ENCODE measurements around the gene ZFAND3. TPM values are rescaled to one million over a fixed set of nuclear protein-coding genes. Genes with fewer than 3 reads are reported as not detected.

Gene ZFAND3
- polyA plus RNA-seq, 2 of the 4 experiments (the other 2 are of a cell fraction): 12.0 to 50.0 TPM

DNA sequence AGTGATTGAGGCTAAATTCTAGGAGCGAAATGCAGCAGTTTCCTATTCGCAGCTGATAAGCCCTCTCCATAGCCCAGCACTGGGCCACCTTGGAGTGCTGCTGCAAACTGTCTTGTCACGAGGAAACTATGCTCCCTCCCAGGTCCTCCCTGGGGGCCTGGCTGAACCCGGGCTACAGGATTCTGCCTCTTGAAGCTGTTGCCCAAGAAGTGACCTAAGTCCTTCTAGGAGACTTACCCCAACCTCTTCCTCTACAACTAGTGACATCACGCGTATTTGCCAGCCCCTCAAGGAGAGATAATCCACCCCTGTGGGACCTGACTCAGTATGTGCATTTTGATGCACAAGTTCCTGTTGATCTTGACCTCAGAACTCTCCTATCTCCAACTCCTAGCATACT, 26.5 kb upstream of the ZFAND3 start (continued):
- TF ChIP-seq, protein P1, sequence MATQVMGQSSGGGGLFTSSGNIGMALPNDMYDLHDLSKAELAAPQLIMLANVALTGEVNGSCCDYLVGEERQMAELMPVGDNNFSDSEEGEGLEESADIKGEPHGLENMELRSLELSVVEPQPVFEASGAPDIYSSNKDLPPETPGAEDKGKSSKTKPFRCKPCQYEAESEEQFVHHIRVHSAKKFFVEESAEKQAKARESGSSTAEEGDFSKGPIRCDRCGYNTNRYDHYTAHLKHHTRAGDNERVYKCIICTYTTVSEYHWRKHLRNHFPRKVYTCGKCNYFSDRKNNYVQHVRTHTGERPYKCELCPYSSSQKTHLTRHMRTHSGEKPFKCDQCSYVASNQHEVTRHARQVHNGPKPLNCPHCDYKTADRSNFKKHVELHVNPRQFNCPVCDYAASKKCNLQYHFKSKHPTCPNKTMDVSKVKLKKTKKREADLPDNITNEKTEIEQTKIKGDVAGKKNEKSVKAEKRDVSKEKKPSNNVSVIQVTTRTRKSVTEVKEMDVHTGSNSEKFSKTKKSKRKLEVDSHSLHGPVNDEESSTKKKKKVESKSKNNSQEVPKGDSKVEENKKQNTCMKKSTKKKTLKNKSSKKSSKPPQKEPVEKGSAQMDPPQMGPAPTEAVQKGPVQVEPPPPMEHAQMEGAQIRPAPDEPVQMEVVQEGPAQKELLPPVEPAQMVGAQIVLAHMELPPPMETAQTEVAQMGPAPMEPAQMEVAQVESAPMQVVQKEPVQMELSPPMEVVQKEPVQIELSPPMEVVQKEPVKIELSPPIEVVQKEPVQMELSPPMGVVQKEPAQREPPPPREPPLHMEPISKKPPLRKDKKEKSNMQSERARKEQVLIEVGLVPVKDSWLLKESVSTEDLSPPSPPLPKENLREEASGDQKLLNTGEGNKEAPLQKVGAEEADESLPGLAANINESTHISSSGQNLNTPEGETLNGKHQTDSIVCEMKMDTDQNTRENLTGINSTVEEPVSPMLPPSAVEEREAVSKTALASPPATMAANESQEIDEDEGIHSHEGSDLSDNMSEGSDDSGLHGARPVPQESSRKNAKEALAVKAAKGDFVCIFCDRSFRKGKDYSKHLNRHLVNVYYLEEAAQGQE (IDR thresholded peaks at IDR 0.05): no peak
- TF ChIP-seq HOXB13 (CRISPR knock-in tag; IDR thresholded peaks at IDR 0.05; ENCODE audit: low read depth): no peak
- TF ChIP-seq, protein P2, sequence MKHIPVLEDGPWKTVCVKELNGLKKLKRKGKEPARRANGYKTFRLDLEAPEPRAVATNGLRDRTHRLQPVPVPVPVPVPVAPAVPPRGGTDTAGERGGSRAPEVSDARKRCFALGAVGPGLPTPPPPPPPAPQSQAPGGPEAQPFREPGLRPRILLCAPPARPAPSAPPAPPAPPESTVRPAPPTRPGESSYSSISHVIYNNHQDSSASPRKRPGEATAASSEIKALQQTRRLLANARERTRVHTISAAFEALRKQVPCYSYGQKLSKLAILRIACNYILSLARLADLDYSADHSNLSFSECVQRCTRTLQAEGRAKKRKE (CRISPR knock-in tag; IDR thresholded peaks at IDR 0.05; ENCODE audit: low read depth): no peak
- TF ChIP-seq, protein P3, sequence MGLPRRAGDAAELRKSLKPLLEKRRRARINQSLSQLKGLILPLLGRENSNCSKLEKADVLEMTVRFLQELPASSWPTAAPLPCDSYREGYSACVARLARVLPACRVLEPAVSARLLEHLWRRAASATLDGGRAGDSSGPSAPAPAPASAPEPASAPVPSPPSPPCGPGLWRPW (IDR thresholded peaks at IDR 0.05): no peak

DNA sequence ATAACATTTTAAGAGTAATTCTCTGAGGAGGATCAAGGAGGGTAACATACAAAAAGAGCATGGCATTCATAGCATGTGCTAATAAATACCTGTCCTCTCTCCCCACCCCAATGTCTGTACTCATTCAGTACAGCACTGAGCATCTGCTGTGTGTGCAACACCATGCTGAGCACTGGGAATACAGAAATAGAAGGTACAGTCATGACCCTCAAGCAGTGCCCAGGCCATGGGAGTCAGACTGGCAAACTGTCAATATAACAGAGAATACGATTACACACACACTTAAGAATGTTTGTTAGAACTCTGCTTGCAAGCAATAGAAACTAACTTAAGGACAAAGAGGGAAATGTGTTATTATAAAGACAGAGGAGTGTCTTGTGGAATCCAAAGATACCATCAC, 24.7 kb upstream of the ZFAND3 start:
- FAIRE-seq (no peak), DNase-seq (ENCODE audit: low read depth in 1 of 2, low spot score in 1 of 2) (no peak), ATAC-seq (no peak)
- ChIA-PET CTCF (interaction anchor here (1.1 kb wide), 1 partner anchor 64 kb away, joined by 3 read pairs; no protein-coding TSS in a partner anchor), POLR2A (no interaction called here)
- no peaks in the 10 kb centered on the region for H3K9me3 ChIP-seq
- no peak for TF ChIP-seq RFX5 (IDR thresholded peaks at IDR 0.05)
- TF ChIP-seq MAZ (IDR thresholded peaks at IDR 0.05; ENCODE audit: borderline replicate concordance, low read depth, low read length): no peak
- TF ChIP-seq, protein P4, sequence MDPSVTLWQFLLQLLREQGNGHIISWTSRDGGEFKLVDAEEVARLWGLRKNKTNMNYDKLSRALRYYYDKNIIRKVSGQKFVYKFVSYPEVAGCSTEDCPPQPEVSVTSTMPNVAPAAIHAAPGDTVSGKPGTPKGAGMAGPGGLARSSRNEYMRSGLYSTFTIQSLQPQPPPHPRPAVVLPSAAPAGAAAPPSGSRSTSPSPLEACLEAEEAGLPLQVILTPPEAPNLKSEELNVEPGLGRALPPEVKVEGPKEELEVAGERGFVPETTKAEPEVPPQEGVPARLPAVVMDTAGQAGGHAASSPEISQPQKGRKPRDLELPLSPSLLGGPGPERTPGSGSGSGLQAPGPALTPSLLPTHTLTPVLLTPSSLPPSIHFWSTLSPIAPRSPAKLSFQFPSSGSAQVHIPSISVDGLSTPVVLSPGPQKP (IDR thresholded peaks at IDR 0.05; ENCODE audit: low read depth, low read length): no peak
- TF ChIP-seq ZC3H11A (IDR thresholded peaks at IDR 0.05): no peak
- TF ChIP-seq, protein P5, sequence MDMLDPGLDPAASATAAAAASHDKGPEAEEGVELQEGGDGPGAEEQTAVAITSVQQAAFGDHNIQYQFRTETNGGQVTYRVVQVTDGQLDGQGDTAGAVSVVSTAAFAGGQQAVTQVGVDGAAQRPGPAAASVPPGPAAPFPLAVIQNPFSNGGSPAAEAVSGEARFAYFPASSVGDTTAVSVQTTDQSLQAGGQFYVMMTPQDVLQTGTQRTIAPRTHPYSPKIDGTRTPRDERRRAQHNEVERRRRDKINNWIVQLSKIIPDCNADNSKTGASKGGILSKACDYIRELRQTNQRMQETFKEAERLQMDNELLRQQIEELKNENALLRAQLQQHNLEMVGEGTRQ (IDR thresholded peaks at IDR 0.05): no peak
- no peak for TF ChIP-seq ZFP36 (IDR thresholded peaks at IDR 0.05; ENCODE audit: borderline replicate concordance, partially characterized antibody)
- TF ChIP-seq FOSB (CRISPR knock-in tag; IDR thresholded peaks at IDR 0.05): no peak
- TF ChIP-seq FOSL2 (IDR thresholded peaks at IDR 0.05): no peak
- TF ChIP-seq FOSL2 (CRISPR knock-in tag; IDR thresholded peaks at IDR 0.05): no peak
- TF ChIP-seq CHD4 (IDR thresholded peaks at IDR 0.05; ENCODE audit: borderline replicate concordance): no peak
- no peak for TF ChIP-seq CEBPB (IDR thresholded peaks at IDR 0.05)
- no peak for TF ChIP-seq RNF2 (IDR thresholded peaks at IDR 0.05; ENCODE audit: borderline replicate concordance, low read depth)
- no peak for TF ChIP-seq RCOR1 (IDR thresholded peaks at IDR 0.05; ENCODE audit: low read depth, low read length)
- TF ChIP-seq, protein P1 (IDR thresholded peaks at IDR 0.05): no peak
- TF ChIP-seq, protein P6, sequence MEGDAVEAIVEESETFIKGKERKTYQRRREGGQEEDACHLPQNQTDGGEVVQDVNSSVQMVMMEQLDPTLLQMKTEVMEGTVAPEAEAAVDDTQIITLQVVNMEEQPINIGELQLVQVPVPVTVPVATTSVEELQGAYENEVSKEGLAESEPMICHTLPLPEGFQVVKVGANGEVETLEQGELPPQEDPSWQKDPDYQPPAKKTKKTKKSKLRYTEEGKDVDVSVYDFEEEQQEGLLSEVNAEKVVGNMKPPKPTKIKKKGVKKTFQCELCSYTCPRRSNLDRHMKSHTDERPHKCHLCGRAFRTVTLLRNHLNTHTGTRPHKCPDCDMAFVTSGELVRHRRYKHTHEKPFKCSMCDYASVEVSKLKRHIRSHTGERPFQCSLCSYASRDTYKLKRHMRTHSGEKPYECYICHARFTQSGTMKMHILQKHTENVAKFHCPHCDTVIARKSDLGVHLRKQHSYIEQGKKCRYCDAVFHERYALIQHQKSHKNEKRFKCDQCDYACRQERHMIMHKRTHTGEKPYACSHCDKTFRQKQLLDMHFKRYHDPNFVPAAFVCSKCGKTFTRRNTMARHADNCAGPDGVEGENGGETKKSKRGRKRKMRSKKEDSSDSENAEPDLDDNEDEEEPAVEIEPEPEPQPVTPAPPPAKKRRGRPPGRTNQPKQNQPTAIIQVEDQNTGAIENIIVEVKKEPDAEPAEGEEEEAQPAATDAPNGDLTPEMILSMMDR (IDR thresholded peaks at IDR 0.05): no peak
- 24% methylated on average over 1 of the region's 1 CpG for WGBS (ENCODE audit: missing lambda C conversion rate)
- no peak overlapping the region for H3K4me2 ChIP-seq
- H3K4me1 ChIP-seq: peaks cover 11% of the 10 kb centered on the region
- no peak overlapping the region for H3K27ac ChIP-seq
- H3K4me3 ChIP-seq: no peak overlapping the region

Measured in A549 (cell line).